Mucosa of descending colon (tissue), 3 donors: ENCODE measurements around the gene GAD2. TPM values are rescaled to one million over a fixed set of nuclear protein-coding genes. Genes with fewer than 3 reads are reported as not detected.
A peak's percentile ranks its signal among the peaks of the same experiment; 100 is the strongest.

Experiments
- ATAC-seq: fragments of 200-7000 bp; cut with Tn5 transposase; one replicate; pipeline ENCODE4 v1.9.1; 2020; ENCODE audit warnings: mild to moderate bottlenecking, moderate library complexity
- DNase-seq, 3 donors: peaks; one replicate each; pipeline ENCODE4 v3.0.0-alpha.2; 2020
- H3K36me3 ChIP-seq: fragments of 200-600 bp; one replicate; pipeline ENCODE4 v1.8.0; 2021; ENCODE audit warnings: low read depth, mild to moderate bottlenecking
- H3K4me1 ChIP-seq: fragments of 200-600 bp; one replicate; pipeline ENCODE4 v1.8.0; 2021; ENCODE audit warnings: low read depth, mild to moderate bottlenecking
- H3K4me3 ChIP-seq: fragments of 200-600 bp; one replicate; pipeline ENCODE4 v1.8.0; 2021; ENCODE audit warnings: mild to moderate bottlenecking
- H3K9me3 ChIP-seq: fragments of 200-600 bp; one replicate; pipeline ENCODE4 v1.8.0; 2021; ENCODE audit warnings: mild to moderate bottlenecking
- intact Hi-C, 2 donors: fragments of 100-400 bp; cut with DNase I in 1 of 2; cut with micrococcal nuclease in 1 of 2; formaldehyde crosslinking; loops; one replicate each; pipeline versions ENCODE4 v1.11.0 to v1.11.1; 2022; cut with DNase I, micrococcal nuclease
- total RNA-seq, 3 donors: library from RNA; stranded (reverse); fragmentation: NEBNext Ultra II Directional in 2 of 3; extraction: Animal tissue kit (Norgen Biotek cat#: 25700) in 2 of 3; gene quantifications; one replicate each; pipeline versions ENCODE4 v1.2.1 to v1.2.4, GENCODE V29; 2021 to 2023
- TF ChIP-seq, protein P1 (sequence below): fragments of 200-600 bp; IDR thresholded peaks from one replicate; pipeline ENCODE4 v1.8.0; 2022; ENCODE audit warnings: antibody characterized with exemption, mild to moderate bottlenecking
- donor health status: DM: no; HTN: no; CAD: no; lungs with moderate emphysema.
- donor health status: DM: no; HTN: no; CAD: no.
- donor health status: DM: no; HTN: yes; CAD: no.

GAD2 gene
- total RNA-seq, 3 donors from 2014 or later, result not detected

DNA sequence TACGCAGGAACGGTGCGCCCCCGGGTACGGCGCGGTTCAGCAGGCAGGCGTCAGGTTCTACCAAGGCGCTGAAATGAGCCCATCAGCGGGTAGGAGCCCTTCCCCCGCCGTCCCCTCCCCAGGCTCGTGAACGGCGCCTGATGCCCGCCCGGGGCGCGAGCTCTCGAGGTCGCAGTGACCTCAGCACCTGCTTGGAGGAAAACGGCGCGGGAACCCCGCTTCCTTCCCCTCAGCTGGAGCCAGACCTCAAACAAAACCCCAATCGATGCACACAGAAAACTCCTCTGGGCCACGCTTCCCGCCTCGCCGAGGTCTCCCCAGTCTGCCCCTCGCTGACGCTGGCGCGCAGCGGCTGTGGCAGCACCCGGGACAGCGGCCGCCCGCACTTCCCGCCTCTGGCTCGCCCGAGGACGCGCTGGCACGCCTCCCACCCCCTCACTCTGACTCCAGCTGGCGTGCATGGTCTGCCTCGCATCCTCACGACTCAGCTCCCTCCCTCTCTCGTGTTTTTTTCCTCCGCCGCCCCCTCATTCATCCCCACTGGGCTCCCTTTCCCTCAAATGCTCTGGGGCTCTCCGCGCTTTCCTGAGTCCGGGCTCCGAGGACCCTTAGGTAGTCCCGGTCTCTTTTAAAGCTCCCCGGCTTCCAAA is 514 bp upstream of the GAD2 start:
- no peak for DNase-seq
- peak; percentile 19 for ATAC-seq
- intact Hi-C loops, result no loop called here

DNA sequence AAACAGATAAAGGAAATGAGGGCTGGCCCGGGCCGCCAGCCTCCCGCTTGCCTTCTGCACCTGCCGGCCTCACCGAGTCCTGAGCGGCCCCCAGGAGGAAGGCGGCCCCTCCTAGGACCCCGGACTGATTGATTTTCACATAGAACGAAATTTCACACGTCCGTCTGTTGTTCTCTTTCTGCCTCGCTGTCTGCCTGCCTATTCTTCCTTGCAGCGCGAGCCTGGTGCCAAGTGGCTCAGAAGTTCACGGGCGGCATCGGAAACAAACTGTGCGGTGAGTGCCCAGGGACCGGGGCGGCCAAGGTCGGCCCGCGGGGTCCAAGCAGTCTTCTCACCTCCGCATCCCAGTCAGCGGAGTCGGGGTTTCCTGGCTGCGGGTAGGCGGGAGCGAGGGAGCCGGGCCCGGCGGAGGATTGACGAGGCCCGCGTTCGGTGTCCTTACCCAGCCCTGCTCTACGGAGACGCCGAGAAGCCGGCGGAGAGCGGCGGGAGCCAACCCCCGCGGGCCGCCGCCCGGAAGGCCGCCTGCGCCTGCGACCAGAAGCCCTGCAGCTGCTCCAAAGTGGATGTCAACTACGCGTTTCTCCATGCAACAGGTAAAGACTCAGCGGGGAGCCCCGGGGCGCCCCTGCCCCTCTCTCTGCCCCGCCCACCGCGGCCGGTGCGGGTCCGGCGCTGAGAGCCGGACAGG is 967 bp downstream of the GAD2 start:
- Histone ChIP-seq H3K4me1 (no peaks in the 10 kb centered on the region), H3K4me3 (no peak overlapping the region), H3K9me3 (no peaks in the 10 kb centered on the region), H3K36me3 (no peaks in the 10 kb centered on the region)
- DNase-seq (no peak), ATAC-seq (no peak)
- intact Hi-C loops, result no loop called here
- TF ChIP-seq, protein P1, sequence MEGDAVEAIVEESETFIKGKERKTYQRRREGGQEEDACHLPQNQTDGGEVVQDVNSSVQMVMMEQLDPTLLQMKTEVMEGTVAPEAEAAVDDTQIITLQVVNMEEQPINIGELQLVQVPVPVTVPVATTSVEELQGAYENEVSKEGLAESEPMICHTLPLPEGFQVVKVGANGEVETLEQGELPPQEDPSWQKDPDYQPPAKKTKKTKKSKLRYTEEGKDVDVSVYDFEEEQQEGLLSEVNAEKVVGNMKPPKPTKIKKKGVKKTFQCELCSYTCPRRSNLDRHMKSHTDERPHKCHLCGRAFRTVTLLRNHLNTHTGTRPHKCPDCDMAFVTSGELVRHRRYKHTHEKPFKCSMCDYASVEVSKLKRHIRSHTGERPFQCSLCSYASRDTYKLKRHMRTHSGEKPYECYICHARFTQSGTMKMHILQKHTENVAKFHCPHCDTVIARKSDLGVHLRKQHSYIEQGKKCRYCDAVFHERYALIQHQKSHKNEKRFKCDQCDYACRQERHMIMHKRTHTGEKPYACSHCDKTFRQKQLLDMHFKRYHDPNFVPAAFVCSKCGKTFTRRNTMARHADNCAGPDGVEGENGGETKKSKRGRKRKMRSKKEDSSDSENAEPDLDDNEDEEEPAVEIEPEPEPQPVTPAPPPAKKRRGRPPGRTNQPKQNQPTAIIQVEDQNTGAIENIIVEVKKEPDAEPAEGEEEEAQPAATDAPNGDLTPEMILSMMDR, result no peak

More for the DNA sequence above, 514 bp upstream of the GAD2 start:
- Histone ChIP-seq H3K4me1 (no peaks in the 10 kb centered on the region), H3K9me3 (no peaks in the 10 kb centered on the region), H3K4me3 (no peak overlapping the region), H3K36me3 (no peaks in the 10 kb centered on the region)
- TF ChIP-seq, protein P1, result no peak

DNA sequence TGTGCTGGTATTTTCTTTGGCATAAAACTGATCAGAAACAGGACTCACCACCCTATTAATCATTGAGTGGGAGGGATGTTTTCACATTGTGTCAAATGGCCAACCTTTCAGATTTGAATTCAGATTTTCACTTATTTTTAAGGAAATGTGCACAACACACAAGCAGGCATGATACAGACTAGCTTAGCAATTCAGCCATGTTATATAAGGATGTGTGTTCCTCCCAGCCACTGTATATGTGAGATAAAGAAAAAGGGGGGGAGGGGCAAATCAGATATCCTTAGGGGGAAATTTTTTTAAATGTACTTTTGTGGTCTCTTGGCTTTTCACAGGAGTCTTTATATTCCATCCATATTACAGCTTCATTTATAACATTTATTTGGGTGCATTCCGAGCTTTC is 3.1 kb downstream of the GAD2 start:
- intact Hi-C loops, result no loop called here
- TF ChIP-seq, protein P1, result no peak
- ATAC-seq, result no peak
- H3K9me3 ChIP-seq, result no peaks in the 10 kb centered on the region
- H3K4me3 ChIP-seq, result no peak overlapping the region
- H3K4me1 ChIP-seq, result no peaks in the 10 kb centered on the region
- H3K36me3 ChIP-seq, result no peaks in the 10 kb centered on the region
- DNase-seq, result no peak

DNA sequence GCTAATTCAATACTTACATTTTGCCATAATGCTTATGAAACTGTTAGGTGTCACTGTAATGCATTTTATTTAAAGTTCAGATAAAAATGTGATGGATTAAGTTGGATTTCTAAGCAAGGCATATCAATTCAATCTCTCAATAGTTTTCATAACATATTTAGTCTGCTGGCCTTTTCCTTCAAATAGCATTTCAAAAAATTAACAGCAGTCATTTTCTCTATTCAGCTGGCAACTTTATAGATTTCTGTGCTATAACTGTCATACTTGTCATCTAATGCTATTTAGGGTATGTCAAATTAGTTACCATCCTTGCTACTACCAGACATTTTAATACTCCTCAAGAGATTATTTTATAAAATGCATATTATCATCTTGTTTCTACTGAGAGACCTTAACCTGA is 4.3 kb downstream of the GAD2 start:
- intact Hi-C loops, result no loop called here
- no peaks in the 10 kb centered on the region for H3K36me3 ChIP-seq
- TF ChIP-seq, protein P1, result no peak
- no peaks in the 10 kb centered on the region for H3K4me1 ChIP-seq
- H3K9me3 ChIP-seq, result no peaks in the 10 kb centered on the region
- DNase-seq, result no peak
- no peak for ATAC-seq
- no peak overlapping the region for H3K4me3 ChIP-seq

DNA sequence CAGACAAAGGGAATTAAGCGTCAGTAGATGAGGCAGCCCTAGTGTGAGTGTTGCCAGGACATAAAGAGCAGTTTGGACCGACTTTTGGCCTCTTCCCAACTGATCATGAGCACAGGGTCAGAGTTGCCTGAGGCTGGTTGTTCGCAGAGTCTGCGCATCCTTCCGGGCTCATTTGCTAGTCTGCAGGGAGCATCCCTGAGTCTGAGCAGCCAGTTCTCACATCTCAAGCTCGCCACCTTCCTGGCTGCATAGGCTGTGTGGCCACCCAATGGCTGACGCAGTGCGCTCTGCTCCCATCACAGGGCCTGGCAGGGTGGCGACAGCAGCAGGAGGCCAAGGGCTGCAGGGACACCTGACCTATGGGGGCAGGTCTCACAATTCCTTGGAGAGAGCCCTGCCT is 5.0 kb downstream of the GAD2 start:
- intact Hi-C loops, result no loop called here
- no peaks in the 10 kb centered on the region for H3K36me3 ChIP-seq
- no peak overlapping the region for H3K4me3 ChIP-seq
- H3K9me3 ChIP-seq, result no peaks in the 10 kb centered on the region
- no peaks in the 10 kb centered on the region for H3K4me1 ChIP-seq
- TF ChIP-seq, protein P1, result no peak
- DNase-seq (no peak), ATAC-seq (no peak)
